Vagina (tissue), 2 donors: ENCODE measurements around the gene EEF1A2. TPM values are rescaled to one million over a fixed set of nuclear protein-coding genes. Genes with fewer than 3 reads are reported as not detected.

Experiments used
- DNase-seq, 2 donors: peaks; one replicate each; pipeline ENCODE4 v3.0.0-alpha.2; 2017; ENCODE audit errors: extremely low spot score in 2 of 2
- H3K27ac ChIP-seq: fragments of 200-600 bp; sonication (generic); one replicate; pipeline ENCODE4 v1.5.1; 2019
- H3K27me3 ChIP-seq: fragments of 200-600 bp; sonication (generic); one replicate; pipeline ENCODE4 v1.5.1; 2019
- H3K36me3 ChIP-seq, 2 donors: fragments of 200-600 bp; sonication (generic); one replicate each; pipeline ENCODE4 v1.5.1; 2017 to 2019
- H3K4me1 ChIP-seq: fragments of 200-600 bp; sonication (generic); one replicate; pipeline ENCODE4 v1.5.1; 2019
- H3K4me3 ChIP-seq, 2 donors: fragments of 200-600 bp; sonication (generic); 1 replicate in 1 of 2; 2 replicates in 1 of 2; pipeline ENCODE4 v1.5.1; 2016 to 2019
- H3K9me3 ChIP-seq: fragments of 200-600 bp; sonication (generic); one replicate; pipeline ENCODE4 v1.5.1; 2019
- POLR2A ChIP-seq, 2 donors: fragments of 450-650 bp; IDR thresholded peaks; one replicate each; pipeline ENCODE4 v1.6.1; 2017; ENCODE audit warnings: antibody characterized with exemption in 2 of 2, mild to moderate bottlenecking in 2 of 2, moderate library complexity in 2 of 2
- POLR2AphosphoS5 ChIP-seq, 2 donors: sonication (generic); formaldehyde crosslinking; IDR thresholded peaks; one replicate each; pipeline ENCODE4 v1.9.0; 2017; ENCODE audit warnings: antibody characterized with exemption in 2 of 2, mild to moderate bottlenecking in 2 of 2, low read depth in 1 of 2; ENCODE audit not compliant: insufficient read depth in 1 of 2
- intact Hi-C: fragments of 100-400 bp; cut with DNase I; formaldehyde crosslinking; loops from one replicate; pipeline ENCODE4 v1.15.1; 2023
- total RNA-seq: library from RNA; depleted of rRNA; stranded (reverse); fragments of >200 nt; gene quantifications from one replicate; pipeline ENCODE4 v1.2.3, GENCODE V29; 2016
- TF ChIP-seq, protein P1 (sequence below), 3 experiments: fragments of 450-650 bp in 2 of 3; fragments of 200-600 bp in 1 of 3; sonication (generic) in 1 of 3; IDR thresholded peaks; one replicate each; pipeline ENCODE4 v1.5.1; 2017 to 2019; ENCODE audit warnings: antibody characterized with exemption in 3 of 3, mild to moderate bottlenecking in 2 of 3, moderate library complexity in 2 of 3

The EEF1A2 gene
- total RNA-seq, 1 donor from 2014 or later: 9.8 TPM

DNA sequence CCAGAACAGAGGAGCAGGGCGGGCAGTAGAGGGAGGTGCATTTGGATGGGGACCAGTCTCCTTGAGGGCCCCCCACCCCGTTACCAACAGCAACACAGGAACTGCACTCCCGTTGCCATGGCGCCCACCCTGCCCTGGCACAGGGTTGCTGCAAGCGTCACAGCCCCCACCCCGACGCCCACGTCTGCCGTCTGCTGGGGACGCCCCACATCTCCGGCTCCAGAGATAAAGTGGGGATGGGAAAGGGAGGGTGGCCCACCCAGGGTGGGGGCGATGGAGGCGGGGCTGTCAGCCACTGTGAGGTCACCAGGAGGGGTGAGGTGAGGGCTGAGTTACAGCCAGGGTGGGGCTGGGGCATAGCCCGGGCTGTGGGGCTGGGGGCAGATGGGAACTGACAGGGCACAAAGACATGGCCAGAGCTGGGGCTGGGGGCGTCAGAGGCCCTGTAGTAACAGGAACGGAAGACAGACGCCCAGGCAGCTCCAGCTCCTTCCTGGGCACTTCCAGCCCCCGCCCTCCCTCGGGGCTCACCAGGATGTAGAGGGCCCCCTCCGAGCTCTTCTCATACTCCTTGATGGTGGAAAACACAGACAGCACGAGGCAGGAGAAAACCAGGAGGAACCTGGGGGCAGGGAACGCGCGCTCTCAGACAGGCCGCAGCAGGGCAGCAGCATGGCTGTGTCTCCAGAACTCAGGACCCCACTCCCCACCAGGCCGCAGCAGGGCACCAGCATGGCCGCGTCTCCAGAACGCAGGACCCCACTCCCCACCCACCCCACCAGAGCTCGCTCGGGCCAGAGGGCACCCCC, 52.5 kb downstream of the EEF1A2 start:
- intact Hi-C loops: no loop called here

DNA sequence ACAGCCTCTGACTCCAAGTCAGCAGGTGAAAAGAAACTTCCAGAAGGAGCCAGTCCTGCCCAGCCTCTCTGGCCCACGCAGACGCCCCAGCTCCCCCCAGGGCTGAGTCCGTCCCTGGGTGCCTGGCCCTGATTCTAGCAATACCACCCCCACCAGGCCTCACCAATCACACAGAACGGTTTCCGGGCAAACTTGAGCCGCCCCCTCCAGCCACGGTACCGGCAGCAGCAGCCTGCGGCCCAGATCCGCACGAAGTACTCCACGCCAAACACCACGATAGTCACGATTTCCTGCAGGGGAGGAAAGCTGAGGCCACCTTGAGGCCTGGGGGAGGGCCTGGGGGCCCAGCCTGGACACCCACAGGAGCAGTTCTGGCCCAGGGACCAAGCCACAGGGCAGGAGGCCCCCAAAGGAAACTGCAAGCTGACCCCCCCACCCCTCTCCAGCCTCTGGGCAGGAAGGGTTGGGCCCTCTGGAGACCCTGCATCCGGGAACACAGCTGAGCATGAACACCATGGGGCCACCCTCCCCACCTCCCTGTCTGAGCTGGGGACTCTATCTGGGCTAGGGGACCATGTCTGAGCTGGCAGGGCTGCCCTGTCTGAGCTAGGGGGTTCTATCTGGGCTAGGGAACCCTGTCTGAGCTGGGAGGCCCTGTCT, 53.7 kb downstream of the EEF1A2 start:
- no peaks in the 10 kb centered on the region for H3K27me3 ChIP-seq
- no peaks in the 10 kb centered on the region for H3K4me1 ChIP-seq
- intact Hi-C loops: no loop called here
- H3K36me3 ChIP-seq: no peaks in the 10 kb centered on the region
- H3K4me3 ChIP-seq: no peak overlapping the region
- no peaks in the 10 kb centered on the region for H3K9me3 ChIP-seq
- TF ChIP-seq POLR2AphosphoS5 (IDR thresholded peaks at IDR 0.05; ENCODE audit: insufficient read depth in 1 of 2, low read depth in 1 of 2) (no peak), POLR2A (IDR thresholded peaks at IDR 0.05) (no peak)
- TF ChIP-seq, protein P1, sequence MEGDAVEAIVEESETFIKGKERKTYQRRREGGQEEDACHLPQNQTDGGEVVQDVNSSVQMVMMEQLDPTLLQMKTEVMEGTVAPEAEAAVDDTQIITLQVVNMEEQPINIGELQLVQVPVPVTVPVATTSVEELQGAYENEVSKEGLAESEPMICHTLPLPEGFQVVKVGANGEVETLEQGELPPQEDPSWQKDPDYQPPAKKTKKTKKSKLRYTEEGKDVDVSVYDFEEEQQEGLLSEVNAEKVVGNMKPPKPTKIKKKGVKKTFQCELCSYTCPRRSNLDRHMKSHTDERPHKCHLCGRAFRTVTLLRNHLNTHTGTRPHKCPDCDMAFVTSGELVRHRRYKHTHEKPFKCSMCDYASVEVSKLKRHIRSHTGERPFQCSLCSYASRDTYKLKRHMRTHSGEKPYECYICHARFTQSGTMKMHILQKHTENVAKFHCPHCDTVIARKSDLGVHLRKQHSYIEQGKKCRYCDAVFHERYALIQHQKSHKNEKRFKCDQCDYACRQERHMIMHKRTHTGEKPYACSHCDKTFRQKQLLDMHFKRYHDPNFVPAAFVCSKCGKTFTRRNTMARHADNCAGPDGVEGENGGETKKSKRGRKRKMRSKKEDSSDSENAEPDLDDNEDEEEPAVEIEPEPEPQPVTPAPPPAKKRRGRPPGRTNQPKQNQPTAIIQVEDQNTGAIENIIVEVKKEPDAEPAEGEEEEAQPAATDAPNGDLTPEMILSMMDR (IDR thresholded peaks at IDR 0.05): no peak
- no peak overlapping the region for H3K27ac ChIP-seq
- no peak for DNase-seq

More for the DNA sequence above, 52.5 kb downstream of the EEF1A2 start:
- TF ChIP-seq, protein P1 (IDR thresholded peaks at IDR 0.05): no peak
- TF ChIP-seq POLR2A (IDR thresholded peaks at IDR 0.05): no peak
- TF ChIP-seq POLR2AphosphoS5 (IDR thresholded peaks at IDR 0.05; ENCODE audit: insufficient read depth in 1 of 2, low read depth in 1 of 2): no peak
- no peaks in the 10 kb centered on the region for H3K36me3 ChIP-seq
- no peak for DNase-seq
- no peak overlapping the region for H3K27ac ChIP-seq
- H3K4me3 ChIP-seq: no peak overlapping the region
- H3K4me1 ChIP-seq: no peaks in the 10 kb centered on the region
- no peaks in the 10 kb centered on the region for H3K27me3 ChIP-seq
- no peaks in the 10 kb centered on the region for H3K9me3 ChIP-seq

DNA sequence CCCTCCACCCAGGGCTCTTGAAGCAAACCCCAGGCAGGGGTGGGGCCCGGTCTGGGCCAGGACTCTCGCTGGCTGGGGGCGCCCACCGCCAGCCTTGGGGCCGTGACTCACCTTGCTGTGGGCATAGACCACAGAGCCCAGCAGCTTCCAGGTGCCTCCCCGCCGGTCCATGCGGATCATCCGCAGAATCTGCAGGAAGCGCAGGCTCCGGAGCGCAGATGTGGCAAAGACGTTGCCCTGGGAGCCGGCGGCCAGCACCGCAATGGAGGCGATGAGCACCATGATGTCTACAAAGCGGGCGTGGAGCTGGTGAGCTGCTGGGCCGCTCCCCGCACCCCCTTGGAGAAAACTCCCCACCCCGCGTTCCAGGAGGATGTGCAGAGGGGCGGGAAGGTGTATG, 54.3 kb downstream of the EEF1A2 start:
- H3K27me3 ChIP-seq: no peaks in the 10 kb centered on the region
- H3K4me3 ChIP-seq: no peak overlapping the region
- intact Hi-C loops: no loop called here
- H3K4me1 ChIP-seq: no peaks in the 10 kb centered on the region
- DNase-seq: no peak
- no peaks in the 10 kb centered on the region for H3K36me3 ChIP-seq
- H3K27ac ChIP-seq: no peak overlapping the region
- TF ChIP-seq POLR2A (IDR thresholded peaks at IDR 0.05) (no peak), POLR2AphosphoS5 (IDR thresholded peaks at IDR 0.05; ENCODE audit: insufficient read depth in 1 of 2, low read depth in 1 of 2) (no peak)
- TF ChIP-seq, protein P1 (IDR thresholded peaks at IDR 0.05): no peak
- no peaks in the 10 kb centered on the region for H3K9me3 ChIP-seq

DNA sequence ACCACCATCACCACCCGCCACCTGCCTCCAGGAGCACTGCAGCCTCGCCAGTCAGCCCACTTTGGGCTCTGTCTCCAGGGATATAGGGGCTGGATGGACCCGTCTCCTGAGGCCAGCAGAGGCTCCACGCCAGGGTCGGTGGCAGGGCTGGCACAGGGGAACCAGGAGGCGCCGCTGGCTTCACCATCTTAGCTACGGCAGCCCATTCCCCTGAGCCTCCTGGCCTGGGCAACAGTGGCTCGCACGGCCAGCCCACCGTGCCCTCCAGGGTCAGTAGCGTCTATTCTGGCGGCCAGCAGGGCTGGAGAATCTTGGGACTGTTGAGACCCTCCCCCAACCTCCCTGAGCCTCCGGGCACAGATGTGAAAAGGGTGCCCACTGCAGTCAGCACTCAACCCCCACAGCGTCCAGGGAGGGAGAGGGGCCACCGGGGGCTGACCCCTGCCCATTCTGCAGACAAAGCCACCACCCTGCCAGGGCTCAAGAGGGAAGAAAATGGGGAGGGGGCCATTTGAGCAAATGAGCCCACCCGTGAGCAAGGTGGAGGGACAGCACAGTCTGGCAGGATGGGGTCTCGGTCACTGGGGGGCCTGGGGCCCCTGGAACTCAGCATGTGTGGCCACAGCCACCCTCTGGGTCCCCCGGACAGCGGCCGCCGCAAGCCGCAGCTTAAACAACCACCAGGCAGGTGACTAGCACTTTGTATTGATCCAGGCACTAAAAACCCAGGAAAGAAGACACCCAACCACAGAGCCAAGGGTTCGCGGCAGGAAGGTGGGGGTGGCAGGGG, 55.1 kb downstream of the EEF1A2 start:
- Histone ChIP-seq H3K27me3 (no peaks in the 10 kb centered on the region), H3K27ac (no peak overlapping the region), H3K36me3 (no peaks in the 10 kb centered on the region), H3K9me3 (no peaks in the 10 kb centered on the region), H3K4me3 (no peak overlapping the region), H3K4me1 (no peaks in the 10 kb centered on the region)
- no peak for DNase-seq
- intact Hi-C loops: no loop called here
- no peak for TF ChIP-seq POLR2A (IDR thresholded peaks at IDR 0.05)
- TF ChIP-seq, protein P1 (IDR thresholded peaks at IDR 0.05): no peak
- TF ChIP-seq POLR2AphosphoS5 (IDR thresholded peaks at IDR 0.05; ENCODE audit: insufficient read depth in 1 of 2, low read depth in 1 of 2): no peak
